Testis (tissue), 3 donors: ENCODE data around the gene WNT4. TPM values are rescaled to one million over a fixed set of nuclear protein-coding genes. Genes with fewer than 3 reads are reported as not detected.

Experiments
- DNase-seq: peaks from one replicate; pipeline ENCODE4 v3.0.0-alpha.2; 2019
- H3K27ac ChIP-seq, 2 donors: fragments of 200-600 bp; sonication (generic); one replicate each; pipeline ENCODE4 v1.5.1; 2019
- H3K27me3 ChIP-seq: fragments of 200-600 bp; sonication (generic); one replicate; pipeline ENCODE4 v1.5.1; 2019
- H3K36me3 ChIP-seq: fragments of 200-600 bp; sonication (generic); one replicate; pipeline ENCODE4 v1.5.1; 2017; ENCODE audit warnings: low read depth; ENCODE audit errors: missing control alignments
- H3K4me1 ChIP-seq: fragments of 200-600 bp; sonication (generic); one replicate; pipeline ENCODE4 v1.5.1; 2019
- H3K4me3 ChIP-seq, 2 donors: fragments of 200-600 bp; sonication (generic); one replicate each; pipeline ENCODE4 v1.5.1; 2017 to 2019
- H3K9me3 ChIP-seq: fragments of 200-600 bp; sonication (generic); one replicate; pipeline ENCODE4 v1.5.1; 2017
- POLR2A ChIP-seq: fragments of 450-650 bp; IDR thresholded peaks from one replicate; pipeline ENCODE4 v1.6.1; 2017; ENCODE audit warnings: antibody characterized with exemption, mild to moderate bottlenecking, moderate library complexity
- WGBS, 2 donors: methylation state at CpG; one replicate each; pipeline ENCODE4 v1.1.5; 2018; 5-methylcytosine and 5-hydroxymethylcytosine counted together
- intact Hi-C: fragments of 100-400 bp; cut with DNase I; formaldehyde crosslinking; loops from one replicate; pipeline ENCODE4 v1.15.1; 2023; ENCODE audit warnings: low total_unique reads
- polyA plus RNA-seq: library from polyadenylated mRNA; stranded (reverse); fragments of 350-450 nt; fragmentation: Illumina TruSeq; extraction: RNeasy Lipid Tissue Mini Kit (QIAGEN cat#74804); gene quantifications from one replicate; pipeline ENCODE4 v1.2.3, GENCODE V29; 2014; ENCODE audit warnings: low read depth, low replicate concordance; ENCODE audit not compliant: insufficient read depth
- total RNA-seq, 2 donors: library from RNA; depleted of rRNA; stranded (reverse); fragments of >200 nt; gene quantifications; one replicate each; pipeline ENCODE4 v1.2.3, GENCODE V29; 2016
- TF ChIP-seq, protein P1 (sequence below), 3 experiments: fragments of 450-650 bp in 2 of 3; fragments of 200-600 bp in 1 of 3; sonication (generic) in 1 of 3; IDR thresholded peaks; one replicate each; pipeline ENCODE4 v1.5.1; 2016 to 2019; ENCODE audit warnings: antibody characterized with exemption in 3 of 3, mild to moderate bottlenecking in 2 of 3, moderate library complexity in 1 of 3

The WNT4 gene
- total and polyA plus RNA-seq, 3 donors from 2014 or later = 0.55 to 3.2 (median 0.74) TPM

DNA sequence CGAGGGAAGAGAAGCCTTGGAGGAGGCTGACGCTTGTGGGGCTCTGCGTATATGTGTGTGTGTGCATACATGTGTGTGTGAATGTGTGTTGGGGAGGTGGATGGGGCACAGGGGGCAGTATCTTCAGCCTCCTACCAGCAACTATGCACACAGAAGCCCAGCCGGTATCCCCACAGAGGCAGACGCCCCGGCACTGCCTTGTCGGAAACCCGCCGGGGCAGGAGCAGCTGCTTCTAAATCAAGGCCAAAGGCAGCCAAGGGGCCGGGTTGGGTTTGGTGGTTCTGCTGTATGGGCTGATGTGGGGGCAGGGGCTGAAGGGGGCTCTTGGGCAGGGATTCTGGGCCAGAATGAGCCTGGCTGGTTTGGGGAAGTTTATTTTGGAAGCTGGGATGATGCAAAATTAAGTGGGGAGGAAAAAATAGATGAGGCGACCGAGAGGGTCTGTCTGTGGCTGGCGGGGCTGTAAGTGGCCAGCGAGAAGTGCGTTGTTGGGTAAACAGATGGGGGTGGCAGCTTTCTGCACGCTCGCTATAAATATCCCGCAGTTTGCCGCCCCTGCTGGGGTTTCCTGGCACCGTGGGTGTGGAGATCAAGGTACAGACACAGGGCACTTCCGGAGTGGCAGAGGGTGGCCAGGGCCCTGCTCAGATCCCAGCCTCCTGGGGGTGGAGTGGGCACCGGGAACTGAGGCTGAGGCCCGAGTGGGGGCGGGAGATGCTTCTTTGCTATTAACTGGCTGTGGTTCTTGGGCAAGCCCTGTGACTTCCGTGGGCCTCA, 11.0 kb upstream of the WNT4 start:
- 88 to 89% methylated on average over 25 of the region's 25 CpGs for WGBS, 2 donors
- no peak overlapping the region for H3K27ac ChIP-seq
- no peaks in the 10 kb centered on the region for H3K27me3 ChIP-seq
- H3K36me3 ChIP-seq = no peaks in the 10 kb centered on the region
- intact Hi-C loops = no loop called here
- no peak overlapping the region for H3K4me3 ChIP-seq
- TF ChIP-seq, protein P1, sequence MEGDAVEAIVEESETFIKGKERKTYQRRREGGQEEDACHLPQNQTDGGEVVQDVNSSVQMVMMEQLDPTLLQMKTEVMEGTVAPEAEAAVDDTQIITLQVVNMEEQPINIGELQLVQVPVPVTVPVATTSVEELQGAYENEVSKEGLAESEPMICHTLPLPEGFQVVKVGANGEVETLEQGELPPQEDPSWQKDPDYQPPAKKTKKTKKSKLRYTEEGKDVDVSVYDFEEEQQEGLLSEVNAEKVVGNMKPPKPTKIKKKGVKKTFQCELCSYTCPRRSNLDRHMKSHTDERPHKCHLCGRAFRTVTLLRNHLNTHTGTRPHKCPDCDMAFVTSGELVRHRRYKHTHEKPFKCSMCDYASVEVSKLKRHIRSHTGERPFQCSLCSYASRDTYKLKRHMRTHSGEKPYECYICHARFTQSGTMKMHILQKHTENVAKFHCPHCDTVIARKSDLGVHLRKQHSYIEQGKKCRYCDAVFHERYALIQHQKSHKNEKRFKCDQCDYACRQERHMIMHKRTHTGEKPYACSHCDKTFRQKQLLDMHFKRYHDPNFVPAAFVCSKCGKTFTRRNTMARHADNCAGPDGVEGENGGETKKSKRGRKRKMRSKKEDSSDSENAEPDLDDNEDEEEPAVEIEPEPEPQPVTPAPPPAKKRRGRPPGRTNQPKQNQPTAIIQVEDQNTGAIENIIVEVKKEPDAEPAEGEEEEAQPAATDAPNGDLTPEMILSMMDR (IDR thresholded peaks at IDR 0.05) = no peak
- no peak for TF ChIP-seq POLR2A
- DNase-seq = no peak
- H3K4me1 ChIP-seq = no peaks in the 10 kb centered on the region
- H3K9me3 ChIP-seq = no peaks in the 10 kb centered on the region

DNA sequence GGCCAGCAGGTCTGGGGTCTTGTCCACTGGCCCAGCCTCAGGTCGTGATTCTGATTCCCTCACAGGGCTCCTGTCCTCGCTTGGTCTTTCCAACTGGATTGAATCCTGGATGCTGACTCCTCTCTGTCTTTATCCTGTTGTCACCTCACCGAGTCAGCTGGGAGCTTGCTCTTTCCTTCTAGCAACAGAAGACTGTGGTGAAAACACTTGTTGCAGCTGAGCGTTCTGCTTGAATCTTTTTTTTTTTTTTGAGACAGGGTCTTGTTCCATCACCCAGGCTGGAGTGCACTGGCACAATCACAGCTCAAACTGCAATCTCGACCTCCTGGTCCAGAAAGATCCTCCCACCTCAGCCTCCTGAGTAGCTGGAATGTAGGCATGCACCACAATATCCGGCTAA, 8.0 kb upstream of the WNT4 start:
- Histone ChIP-seq H3K27ac (no peak overlapping the region), H3K36me3 (no peaks in the 10 kb centered on the region), H3K27me3 (no peaks in the 10 kb centered on the region), H3K9me3 (no peaks in the 10 kb centered on the region), H3K4me1 (no peaks in the 10 kb centered on the region), H3K4me3 (no peak overlapping the region)
- 75 to 82% methylated on average over 6 of the region's 6 CpGs for WGBS, 2 donors
- TF ChIP-seq, protein P1 (IDR thresholded peaks at IDR 0.05) = no peak
- no peak for TF ChIP-seq POLR2A
- intact Hi-C loops = no loop called here
- DNase-seq = no peak

DNA sequence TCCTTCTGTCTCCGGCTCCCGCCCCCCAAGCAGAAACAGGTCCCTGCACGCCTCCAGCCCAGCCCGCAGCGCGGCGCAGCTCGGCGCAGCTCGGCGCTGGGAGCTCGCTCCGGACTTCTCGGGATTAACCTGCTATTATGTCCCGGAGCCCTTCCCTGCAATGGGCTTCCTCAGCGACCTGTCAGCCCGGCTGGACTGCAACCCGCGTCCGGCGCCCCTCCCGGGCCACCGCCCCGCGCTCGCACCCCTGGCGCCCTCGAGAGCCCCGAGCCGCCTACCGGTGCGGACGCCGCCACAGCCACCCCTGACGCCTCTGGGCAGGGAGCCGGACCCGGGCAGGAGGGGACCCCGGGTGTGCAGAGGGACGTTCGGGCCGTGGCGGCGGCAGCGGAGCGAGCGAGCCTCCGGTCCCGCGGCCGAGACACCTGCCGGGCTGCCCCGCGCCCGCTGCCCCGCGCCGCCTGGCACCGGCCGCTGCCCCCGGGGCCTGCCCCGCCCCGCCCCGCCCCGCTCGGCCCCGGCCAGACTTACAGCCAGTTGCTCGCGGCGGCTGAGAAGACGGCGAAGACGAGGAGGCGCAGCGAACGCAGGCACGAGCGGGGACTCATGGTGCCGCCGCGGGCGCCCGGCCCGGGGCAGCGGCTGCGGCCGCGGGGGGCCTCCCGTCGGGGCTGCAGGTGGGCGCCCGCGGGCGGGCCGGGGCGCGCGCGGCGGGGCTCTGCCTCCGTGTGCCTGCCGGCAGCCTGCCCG, 407 bp downstream of the WNT4 start:
- 0% methylated on average over 1 to 37 of the region's 102 CpGs for whole genome bisulfite sequencing, 2 donors
- intact Hi-C loops = no loop called here
- Histone ChIP-seq H3K27me3 (no peaks in the 10 kb centered on the region), H3K4me3 (peak overlapping the region; percentile 37 to 58), H3K36me3 (no peaks in the 10 kb centered on the region), H3K4me1 (peaks cover 1% of the 10 kb centered on the region), H3K27ac (no peak overlapping the region), H3K9me3 (no peaks in the 10 kb centered on the region)
- TF ChIP-seq, protein P1 (IDR thresholded peaks at IDR 0.05) = no peak
- TF ChIP-seq POLR2A = no peak
- no peak for DNase-seq

DNA sequence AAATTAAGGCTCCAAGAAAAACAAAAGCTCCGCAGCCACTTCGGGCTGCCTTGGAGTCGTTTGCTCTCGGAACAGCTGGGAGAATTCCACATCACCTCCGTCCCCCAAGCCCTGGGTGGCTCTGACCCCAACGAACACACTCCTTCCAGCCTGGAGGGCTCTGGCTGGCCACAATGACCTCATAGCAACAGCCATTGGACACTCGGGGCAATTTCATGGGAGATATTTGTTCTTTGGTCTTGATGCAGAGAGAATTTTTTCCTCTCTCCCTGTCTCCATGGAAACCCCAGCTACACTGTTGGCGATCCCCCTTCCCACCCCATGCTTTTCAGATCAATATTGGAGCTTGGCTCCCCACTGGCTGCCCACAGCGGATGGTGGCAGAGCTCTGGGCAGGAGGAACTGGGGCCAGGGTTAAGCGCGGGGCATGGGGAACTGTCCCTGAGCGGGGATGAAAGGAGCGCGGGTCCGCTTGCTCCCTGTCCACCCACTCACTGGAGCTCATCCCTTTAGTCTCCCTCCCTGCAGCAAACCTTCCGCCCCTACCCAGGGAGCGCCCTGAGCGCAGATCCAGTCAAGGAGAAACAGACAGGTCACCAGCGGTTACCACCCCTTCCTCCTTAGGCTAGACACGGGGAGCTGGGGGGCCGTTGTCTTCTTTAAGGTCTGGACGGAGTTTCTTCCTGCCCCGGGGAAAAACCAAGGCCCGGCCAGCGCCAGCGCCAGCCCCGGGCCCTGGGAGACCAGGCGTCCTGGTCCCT, 1.2 kb downstream of the WNT4 start:
- no peak for DNase-seq
- no peak overlapping the region for H3K27ac ChIP-seq
- H3K27me3 ChIP-seq = no peaks in the 10 kb centered on the region
- 5 to 12% methylated on average over 16 to 28 of the region's 28 CpGs for WGBS, 2 donors
- peaks cover 4% of the 10 kb centered on the region for H3K4me1 ChIP-seq
- intact Hi-C loops = no loop called here
- no peaks in the 10 kb centered on the region for H3K36me3 ChIP-seq
- TF ChIP-seq POLR2A = no peak
- TF ChIP-seq, protein P1 (IDR thresholded peaks at IDR 0.05) = no peak
- peak overlapping the region; percentile 37 to 58 for H3K4me3 ChIP-seq
- H3K9me3 ChIP-seq = no peaks in the 10 kb centered on the region
